ENCODE results near the gene OR10G3. TPM values are rescaled to one million over a fixed set of nuclear protein-coding genes. Genes with fewer than 3 reads are reported as not detected.

Gene OR10G3
- total and polyA plus RNA-seq, 2 of the 4 experiments (the other 2 are of a cell fraction) = not detected

DNA sequence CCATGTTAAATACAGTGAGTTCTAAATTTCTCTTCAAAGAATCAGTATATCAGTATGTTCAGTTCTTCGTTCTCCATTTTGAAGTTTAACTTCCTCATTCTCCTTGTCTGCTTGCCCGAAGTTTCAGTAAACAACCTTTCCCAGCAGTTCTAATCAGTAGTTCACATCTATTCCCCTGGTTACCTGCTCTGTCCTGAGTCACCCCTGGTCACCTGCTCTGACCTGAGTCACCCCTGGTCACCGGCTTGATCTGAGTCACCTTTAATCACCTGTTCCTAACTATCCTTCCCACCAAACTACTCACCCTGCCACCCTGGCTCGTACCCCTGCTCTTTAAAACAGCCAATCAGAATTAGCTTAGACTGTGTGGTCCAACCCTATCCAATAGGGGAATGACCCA is 9.4 kb upstream of the OR10G3 start:
- H3K27me3 ChIP-seq (ENCODE audit: control insufficient read depth, insufficient read depth, low read length) = no peaks in the 10 kb centered on the region
- H2BK5ac ChIP-seq (ENCODE audit: low read depth, low read length, poor library complexity, severe bottlenecking) = no peak overlapping the region
- no peak overlapping the region for H4K91ac ChIP-seq (ENCODE audit: insufficient read depth, low read depth, low read length)
- H4K5ac ChIP-seq (ENCODE audit: low read depth, low read length) = no peak overlapping the region
- H2AFZ ChIP-seq (replicated peaks; ENCODE audit: low read length, poor library complexity) = no peak overlapping the region
- ChIA-PET CTCF (no interaction called here), POLR2A (ENCODE audit: unreplicated experiment) (no interaction called here)
- no peak for DNase-seq
- WGBS, 2 experiments (ENCODE audit: extremely low coverage in 2 of 2, insufficient read length in 1 of 2) = 60% methylated on average over 1 of the region's 4 CpGs; no CpG with 5 or more reads in 1 of the 2 experiments
- dilution Hi-C loops (cut with HindIII; ENCODE audit: low sequenced_read_pairs, unreplicated experiment) = no loop called here
- H2AK5ac ChIP-seq (ENCODE audit: low read depth, low read length) = no peak overlapping the region
- H3K18ac ChIP-seq (ENCODE audit: low read depth, low read length) = no peak overlapping the region
- H3K9me1 ChIP-seq (ENCODE audit: insufficient read depth, low read length) = no peaks in the 10 kb centered on the region
- intact Hi-C loops (cut with micrococcal nuclease) = no loop called here
- in situ Hi-C loops (cut with MboI; ENCODE audit: low sequenced_read_pairs) = no loop called here
- no peak overlapping the region for H3K9ac ChIP-seq (ENCODE audit: low read depth, low read length)
- no peak overlapping the region for H3K27ac ChIP-seq (ENCODE audit: insufficient read depth, low read length)
- H3K4me3 ChIP-seq (ENCODE audit: insufficient read depth, low read depth, low read length) = no peak overlapping the region
- no peaks in the 10 kb centered on the region for H3K4me1 ChIP-seq (ENCODE audit: control insufficient read depth, insufficient read depth, low read length)
- no peak overlapping the region for H4K8ac ChIP-seq (ENCODE audit: low read depth in 2 of 2, low read length in 2 of 2)
- ATAC-seq (ENCODE audit: low read depth) = no peak
- H2AK9ac ChIP-seq (replicated peaks; ENCODE audit: low read depth, low read length, poor library complexity) = no peak overlapping the region
- no peak overlapping the region for H2BK15ac ChIP-seq (ENCODE audit: low read depth, low read length)
- no peak overlapping the region for H3K4me2 ChIP-seq (ENCODE audit: low read depth, low read length)
- H3K23ac ChIP-seq (ENCODE audit: low read depth, low read length) = no peak overlapping the region
- TF ChIP-seq, protein P1, sequence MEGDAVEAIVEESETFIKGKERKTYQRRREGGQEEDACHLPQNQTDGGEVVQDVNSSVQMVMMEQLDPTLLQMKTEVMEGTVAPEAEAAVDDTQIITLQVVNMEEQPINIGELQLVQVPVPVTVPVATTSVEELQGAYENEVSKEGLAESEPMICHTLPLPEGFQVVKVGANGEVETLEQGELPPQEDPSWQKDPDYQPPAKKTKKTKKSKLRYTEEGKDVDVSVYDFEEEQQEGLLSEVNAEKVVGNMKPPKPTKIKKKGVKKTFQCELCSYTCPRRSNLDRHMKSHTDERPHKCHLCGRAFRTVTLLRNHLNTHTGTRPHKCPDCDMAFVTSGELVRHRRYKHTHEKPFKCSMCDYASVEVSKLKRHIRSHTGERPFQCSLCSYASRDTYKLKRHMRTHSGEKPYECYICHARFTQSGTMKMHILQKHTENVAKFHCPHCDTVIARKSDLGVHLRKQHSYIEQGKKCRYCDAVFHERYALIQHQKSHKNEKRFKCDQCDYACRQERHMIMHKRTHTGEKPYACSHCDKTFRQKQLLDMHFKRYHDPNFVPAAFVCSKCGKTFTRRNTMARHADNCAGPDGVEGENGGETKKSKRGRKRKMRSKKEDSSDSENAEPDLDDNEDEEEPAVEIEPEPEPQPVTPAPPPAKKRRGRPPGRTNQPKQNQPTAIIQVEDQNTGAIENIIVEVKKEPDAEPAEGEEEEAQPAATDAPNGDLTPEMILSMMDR (conservative IDR thresholded peaks at IDR 0.05; ENCODE audit: low read depth, low read length) = no peak
- TF ChIP-seq MXI1 (IDR thresholded peaks at IDR 0.05; ENCODE audit: borderline replicate concordance, low read depth, low read length) (no peak), MAZ (IDR thresholded peaks at IDR 0.05; ENCODE audit: borderline replicate concordance, low read depth, low read length) (no peak), NFE2L2 (IDR thresholded peaks at IDR 0.05; ENCODE audit: low read depth, low read length) (no peak), RCOR1 (IDR thresholded peaks at IDR 0.05; ENCODE audit: insufficient replicate concordance, low read length) (no peak), CEBPB (IDR thresholded peaks at IDR 0.05; ENCODE audit: low read depth, low read length) (no peak)
- no TSS peak for BruUV-seq (replicated peaks)
- H3K14ac ChIP-seq (replicated peaks; ENCODE audit: low read depth, low read length) = no peak overlapping the region
- H2BK120ac ChIP-seq (ENCODE audit: low read depth, low read length) = no peak overlapping the region
- H3K56ac ChIP-seq (ENCODE audit: extremely low read depth, insufficient read depth, low read length) = no peak overlapping the region
- no peak overlapping the region for H2BK20ac ChIP-seq (ENCODE audit: low read depth, low read length)
- H3K36me3 ChIP-seq (ENCODE audit: control insufficient read depth, insufficient read depth, low read length) = no peaks in the 10 kb centered on the region
- no peaks in the 10 kb centered on the region; the same call in 1 of the 2 replicates for H3K9me3 ChIP-seq (ENCODE audit: control insufficient read depth, insufficient read depth, low read length)
- no peak overlapping the region for H3K4ac ChIP-seq (ENCODE audit: low read depth, low read length)
- H4K20me1 ChIP-seq (ENCODE audit: insufficient read depth, low read length) = no peaks in the 10 kb centered on the region
- H3K79me1 ChIP-seq (ENCODE audit: low read depth in 1 of 2, low read length in 2 of 2) = no peaks in the 10 kb centered on the region
